IPS-15b (cell line): Measurements from ENCODE around the gene CAPNS1.

ENCODE experiments used
- H3K27me3 ChIP-seq: one replicate; pipeline ENCODE4 v1.6.1; 2013; ENCODE audit warnings: low read length; ENCODE audit not compliant: control insufficient read depth, insufficient read depth
- H3K36me3 ChIP-seq: one replicate; pipeline ENCODE4 v1.6.1; 2013; ENCODE audit warnings: low read length; ENCODE audit not compliant: control insufficient read depth, insufficient read depth
- H3K4me1 ChIP-seq: one replicate; pipeline ENCODE4 v1.6.1; 2013; ENCODE audit warnings: mild to moderate bottlenecking, low read length; ENCODE audit not compliant: control insufficient read depth, insufficient read depth
- H3K4me3 ChIP-seq: one replicate; pipeline ENCODE4 v1.5.1; 2013; ENCODE audit warnings: low read depth, low read length
- H3K9ac ChIP-seq: one replicate; pipeline ENCODE4 v1.6.1; 2013; ENCODE audit warnings: low read depth, mild to moderate bottlenecking, low read length
- H3K9me3 ChIP-seq: one replicate; pipeline ENCODE4 v1.6.1; 2013; ENCODE audit warnings: mild to moderate bottlenecking, low read length; ENCODE audit not compliant: control insufficient read depth, insufficient read depth

CAPNS1 gene

GRCh38 chr19:36139473-36140303, at the start of gene CAPNS1:
CAPNS1 (plus strand) TSS chr19:36140066; CDS start chr19:36141012, 946 bp downstream.
- H3K27me3 ChIP-seq: no peaks in the 10 kb centered on the region
- H3K4me3 ChIP-seq: peak within 1 kb of the TSS; percentile 97
- H3K36me3 ChIP-seq: peaks cover 16% of the 10 kb centered on the region
- peak within 1 kb of the TSS; percentile 95 for H3K9ac ChIP-seq
- peaks cover 6% of the 10 kb centered on the region for H3K4me1 ChIP-seq
- H3K9me3 ChIP-seq: no peaks in the 10 kb centered on the region

GRCh38 chr19:36090910-36091695, 48.8 kb upstream of the CAPNS1 start:
- Histone ChIP-seq H3K4me3 (no peak overlapping the region), H3K9me3 (no peaks in the 10 kb centered on the region), H3K9ac (no peak overlapping the region), H3K27me3 (no peaks in the 10 kb centered on the region), H3K36me3 (peaks cover 53% of the 10 kb centered on the region), H3K4me1 (no peaks in the 10 kb centered on the region)

DNA sequence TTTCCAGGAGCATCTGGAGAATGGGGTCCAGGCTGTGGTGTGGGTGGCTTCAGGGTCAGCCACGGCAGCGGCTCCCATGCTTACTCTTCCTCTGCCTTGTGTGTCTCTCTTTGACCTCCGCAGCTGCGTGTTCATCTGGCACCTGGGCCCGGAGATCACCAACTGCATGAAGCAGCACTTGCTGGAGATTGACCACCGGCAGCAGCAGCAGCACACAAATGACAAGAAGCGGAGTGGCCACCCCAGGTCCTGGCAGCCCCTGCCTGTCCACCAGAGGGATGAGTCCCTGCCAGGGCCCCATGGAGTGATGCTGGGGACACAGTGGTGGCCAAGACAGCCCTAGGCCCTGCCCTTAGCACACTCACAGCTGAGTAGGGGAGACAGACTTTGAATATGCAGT, 47.3 kb upstream of the CAPNS1 start:
- peaks cover 54% of the 10 kb centered on the region for H3K36me3 ChIP-seq

GRCh38 chr19:36093146-36093662, 46.7 kb upstream of the CAPNS1 start:
- peaks cover 53% of the 10 kb centered on the region for H3K36me3 ChIP-seq
- H3K4me1 ChIP-seq: no peaks in the 10 kb centered on the region
- no peak overlapping the region for H3K9ac ChIP-seq

More for the DNA sequence above, 47.3 kb upstream of the CAPNS1 start:
- Histone ChIP-seq H3K27me3 (no peaks in the 10 kb centered on the region), H3K4me3 (no peak overlapping the region), H3K9me3 (no peaks in the 10 kb centered on the region), H3K4me1 (no peaks in the 10 kb centered on the region), H3K9ac (no peak overlapping the region)

GRCh38 chr19:36093687-36094086, 46.2 kb upstream of the CAPNS1 start:
- Histone ChIP-seq H3K4me1 (no peaks in the 10 kb centered on the region), H3K4me3 (no peak overlapping the region), H3K36me3 (peaks cover 51% of the 10 kb centered on the region), H3K9me3 (no peaks in the 10 kb centered on the region), H3K27me3 (no peaks in the 10 kb centered on the region), H3K9ac (no peak overlapping the region)

More at GRCh38 chr19:36093146-36093662, 46.7 kb upstream of the CAPNS1 start:
- no peaks in the 10 kb centered on the region for H3K9me3 ChIP-seq
- no peak overlapping the region for H3K4me3 ChIP-seq
- no peaks in the 10 kb centered on the region for H3K27me3 ChIP-seq

DNA sequence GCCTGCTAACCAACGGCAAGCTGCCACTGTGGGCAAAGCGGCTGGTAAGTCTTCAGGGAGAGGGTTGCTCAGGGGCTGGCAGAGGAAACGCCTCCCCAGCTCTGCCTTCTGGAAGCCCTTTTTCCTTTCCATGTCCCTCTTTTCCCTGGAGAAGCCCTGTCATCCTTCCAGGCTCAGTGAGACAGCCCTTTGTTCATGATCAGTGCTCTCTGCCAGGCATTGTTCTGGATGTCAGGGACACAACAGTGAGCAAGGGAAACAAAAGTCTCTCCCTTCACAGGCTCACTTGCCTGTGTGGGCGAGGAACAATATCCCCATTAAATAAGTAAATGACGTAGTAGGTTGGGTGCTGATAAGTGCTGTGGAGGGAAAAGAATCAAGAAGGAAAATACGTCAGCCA, 42.8 kb upstream of the CAPNS1 start:
- H3K9ac ChIP-seq: no peak overlapping the region
- H3K27me3 ChIP-seq: no peaks in the 10 kb centered on the region
- H3K9me3 ChIP-seq: no peaks in the 10 kb centered on the region
- peaks cover 58% of the 10 kb centered on the region for H3K36me3 ChIP-seq
- no peaks in the 10 kb centered on the region for H3K4me1 ChIP-seq
- H3K4me3 ChIP-seq: no peak overlapping the region

DNA sequence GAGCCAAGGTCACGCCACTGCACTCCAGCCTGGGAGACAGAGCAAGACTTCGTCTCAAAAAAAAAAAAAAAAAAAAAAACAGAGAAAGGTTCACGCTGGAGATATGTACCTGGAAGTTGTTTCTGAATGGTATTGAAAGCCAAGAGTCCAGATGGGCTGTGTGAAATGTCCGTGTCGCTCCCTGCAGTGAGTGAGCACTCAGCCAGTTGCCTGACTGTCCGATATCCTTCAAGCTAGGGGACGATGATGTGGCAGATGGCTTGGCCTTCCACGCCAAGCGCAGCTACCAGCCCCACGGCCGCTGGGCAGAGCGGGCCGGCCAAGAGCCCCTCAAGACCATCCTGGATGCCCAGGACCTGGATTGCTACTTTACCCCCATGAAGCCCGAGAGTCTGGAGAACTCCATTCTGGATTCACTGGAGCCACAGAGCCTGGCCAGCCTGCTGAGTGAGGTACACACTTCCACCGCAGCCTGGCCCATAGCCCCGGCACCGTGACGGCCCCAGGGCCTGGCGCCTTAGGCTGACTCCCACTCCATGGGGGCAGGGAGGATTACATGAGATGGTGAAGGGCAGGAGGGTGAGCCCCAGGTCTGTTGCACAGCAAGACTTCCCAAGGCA, 40.6 kb upstream of the CAPNS1 start:
- Histone ChIP-seq H3K4me1 (no peaks in the 10 kb centered on the region), H3K4me3 (no peak overlapping the region), H3K9me3 (no peaks in the 10 kb centered on the region), H3K9ac (no peak overlapping the region), H3K36me3 (peaks cover 64% of the 10 kb centered on the region), H3K27me3 (no peaks in the 10 kb centered on the region)

- Histone ChIP-seq H3K4me3 (no peak overlapping the region), H3K4me1 (no peaks in the 10 kb centered on the region), H3K27me3 (no peaks in the 10 kb centered on the region), H3K9me3 (no peaks in the 10 kb centered on the region), H3K9ac (no peak overlapping the region), H3K36me3 (peaks cover 75% of the 10 kb centered on the region)
Measured at GRCh38 chr19:36100476-36100875, 39.4 kb upstream of the CAPNS1 start.

DNA sequence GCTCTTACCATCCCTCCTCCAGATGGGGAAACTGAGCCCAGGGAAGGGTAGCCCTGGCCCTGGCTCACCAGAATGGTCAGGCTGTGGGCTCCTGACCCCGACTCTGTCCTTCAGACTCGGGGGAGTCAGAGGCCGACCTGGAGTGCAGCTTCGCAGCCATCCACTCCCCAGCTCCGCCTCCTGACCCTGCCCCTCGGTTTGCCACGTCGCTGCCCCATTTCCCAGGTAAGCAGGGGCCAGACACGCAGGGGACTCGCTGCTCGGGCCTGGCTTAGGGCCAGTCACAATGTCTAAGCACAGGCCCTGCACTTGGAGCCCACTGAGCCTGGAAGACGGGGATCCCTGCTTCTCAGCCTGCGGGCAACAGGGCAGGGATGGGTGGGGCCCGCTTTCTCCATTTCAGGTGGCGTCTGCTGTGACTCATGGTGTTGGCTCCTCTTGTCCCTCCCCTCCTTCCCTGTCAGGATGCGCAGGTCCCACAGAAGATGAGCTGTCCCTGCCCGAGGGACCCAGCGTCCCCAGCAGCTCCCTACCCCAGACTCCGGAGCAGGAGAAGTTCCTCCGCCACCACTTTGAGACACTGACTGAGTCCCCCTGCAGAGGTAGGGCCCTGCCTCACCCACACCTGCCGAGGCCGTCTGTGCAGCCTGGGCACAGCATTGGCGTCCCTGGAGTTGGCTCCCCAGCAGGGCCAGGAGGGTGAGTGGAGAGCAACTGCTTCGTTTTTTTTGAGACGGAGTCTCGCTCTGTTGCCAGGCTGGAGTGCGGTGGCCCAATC, 38.1 kb upstream of the CAPNS1 start:
- H3K4me3 ChIP-seq: no peak overlapping the region
- no peaks in the 10 kb centered on the region for H3K4me1 ChIP-seq
- H3K36me3 ChIP-seq: peaks cover 71% of the 10 kb centered on the region
- H3K9ac ChIP-seq: no peak overlapping the region
- H3K27me3 ChIP-seq: no peaks in the 10 kb centered on the region
- H3K9me3 ChIP-seq: no peaks in the 10 kb centered on the region

DNA sequence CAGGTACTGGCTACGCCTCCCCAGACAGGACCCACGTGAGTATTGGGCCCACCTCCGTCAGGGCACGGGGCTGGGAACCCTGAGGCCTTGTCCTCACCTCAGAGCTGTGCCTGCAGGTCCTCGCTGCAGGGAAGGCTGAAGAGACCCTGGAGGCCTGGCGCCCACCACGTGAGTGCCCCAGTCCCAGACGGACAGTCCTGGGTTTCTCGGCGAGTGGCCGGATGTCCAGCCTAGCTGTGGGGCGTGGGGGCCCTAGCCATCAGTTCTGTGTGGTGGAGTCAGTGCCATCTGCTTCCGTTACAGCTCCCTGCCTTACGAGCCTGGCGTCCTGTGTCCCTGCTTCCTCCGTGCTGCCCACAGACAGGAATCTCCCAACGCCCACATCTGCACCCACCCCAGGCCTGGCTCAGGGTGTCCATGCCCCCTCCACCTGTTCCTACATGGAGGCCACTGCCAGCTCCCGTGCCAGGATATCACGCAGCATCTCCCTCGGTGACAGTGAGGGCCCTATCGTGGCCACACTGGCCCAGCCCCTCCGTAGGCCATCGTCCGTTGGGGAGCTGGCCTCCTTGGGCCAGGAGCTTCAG, 36.7 kb upstream of the CAPNS1 start:
- Histone ChIP-seq H3K27me3 (no peaks in the 10 kb centered on the region), H3K9me3 (no peaks in the 10 kb centered on the region), H3K4me3 (no peak overlapping the region), H3K4me1 (no peaks in the 10 kb centered on the region), H3K36me3 (peaks cover 63% of the 10 kb centered on the region), H3K9ac (no peak overlapping the region)
